SK-N-SH treated with all-trans-retinoic acid at 6 μM for 48 hours (cell line): ENCODE results near the gene STXBP1.
A peak's percentile ranks its signal among the peaks of the same experiment; 100 is the strongest.

Experiments
- ATAC-seq: fragments of 200-7000 bp; cut with Tn5 transposase; 3 replicates; pipeline ENCODE4 v1.9.1; 2020; ENCODE audit warnings: mild to moderate bottlenecking, moderate library complexity
- ARNTL ChIP-seq: fragments of 450-650 bp; formaldehyde crosslinking; IDR thresholded peaks from 2 replicates; pipeline ENCODE4 v1.5.0; 2020; ENCODE audit warnings: low read depth, mild to moderate bottlenecking, moderate library complexity, borderline replicate concordance
- BACH2 ChIP-seq: fragments of 250-450 bp; sonication (Bioruptor Pico); IDR thresholded peaks from 2 replicates; pipeline ENCODE4 v1.9.0; 2021; ENCODE audit warnings: mild to moderate bottlenecking, borderline replicate concordance
- ESRRG ChIP-seq: fragments of 250-450 bp; sonication (Bioruptor Pico); IDR thresholded peaks from 2 replicates; pipeline ENCODE4 v1.6.1; 2021; ENCODE audit warnings: mild to moderate bottlenecking
- GLIS3 ChIP-seq: fragments of 250-450 bp; sonication (Bioruptor Pico); IDR thresholded peaks from 2 replicates; pipeline ENCODE4 v1.5.0; 2020; ENCODE audit warnings: mild to moderate bottlenecking, moderate library complexity
- ISL1 ChIP-seq: fragments of 250-450 bp; sonication (Bioruptor Pico); IDR thresholded peaks from 2 replicates; pipeline ENCODE4 v2.1.2; 2022; ENCODE audit warnings: mild to moderate bottlenecking, moderate library complexity
- OSR1 ChIP-seq: fragments of 250-450 bp; sonication (Bioruptor Pico); IDR thresholded peaks from 2 replicates; pipeline ENCODE4 v1.8.0; 2022; ENCODE audit warnings: moderate library complexity, mild to moderate bottlenecking, inconsistent platforms
- PPARA ChIP-seq: fragments of 250-450 bp; sonication (Bioruptor Pico); IDR thresholded peaks from 2 replicates; pipeline ENCODE4 v1.5.0; 2020; ENCODE audit warnings: mild to moderate bottlenecking, borderline replicate concordance
- RARB ChIP-seq: fragments of 250-450 bp; sonication (Bioruptor Pico); IDR thresholded peaks from 2 replicates; pipeline ENCODE4 v1.8.0; 2021; ENCODE audit warnings: mild to moderate bottlenecking, moderate library complexity
- SNAI2 ChIP-seq: fragments of 250-450 bp; sonication (Bioruptor Pico); IDR thresholded peaks from 2 replicates; pipeline ENCODE4 v1.5.0; 2020; ENCODE audit warnings: mild to moderate bottlenecking, moderate library complexity
- TCF4 ChIP-seq: fragments of 250-450 bp; sonication (Bioruptor Pico); IDR thresholded peaks from 2 replicates; pipeline ENCODE4 v1.8.0; 2021; ENCODE audit warnings: mild to moderate bottlenecking, moderate library complexity, borderline replicate concordance
- TOX ChIP-seq: fragments of 250-450 bp; sonication (Bioruptor Pico); IDR thresholded peaks from 2 replicates; pipeline ENCODE4 v1.8.0; 2021; ENCODE audit warnings: mild to moderate bottlenecking, moderate library complexity, borderline replicate concordance
- ZC3H10 ChIP-seq: fragments of 250-450 bp; sonication (Bioruptor Pico); IDR thresholded peaks from 2 replicates; pipeline ENCODE4 v1.5.1; 2021; ENCODE audit warnings: mild to moderate bottlenecking, moderate library complexity
- ZFP3 ChIP-seq: fragments of 250-450 bp; sonication (Bioruptor Pico); IDR thresholded peaks from 2 replicates; pipeline ENCODE4 v1.5.0; 2020; ENCODE audit warnings: mild to moderate bottlenecking, moderate library complexity
- ZFP30 ChIP-seq: fragments of 450-650 bp; formaldehyde crosslinking; IDR thresholded peaks from 2 replicates; pipeline ENCODE4 v1.5.0; 2022; ENCODE audit warnings: mild to moderate bottlenecking, moderate library complexity
- ZNF565 ChIP-seq: fragments of 450-650 bp; formaldehyde crosslinking; conservative IDR thresholded peaks from 2 replicates; pipeline ENCODE4 v1.5.0; 2020; ENCODE audit warnings: low read depth, mild to moderate bottlenecking, moderate library complexity
- ZNF8 ChIP-seq: fragments of 450-650 bp; formaldehyde crosslinking; IDR thresholded peaks from 2 replicates; pipeline ENCODE4 v1.5.0; 2020; ENCODE audit warnings: mild to moderate bottlenecking, moderate library complexity
- TF ChIP-seq, protein P1 (sequence below): fragments of 250-450 bp; sonication (Bioruptor Pico); IDR thresholded peaks from 2 replicates; pipeline ENCODE4 v1.5.1; 2021; ENCODE audit warnings: mild to moderate bottlenecking, moderate library complexity
- TF ChIP-seq, protein P2 (sequence below): fragments of 250-450 bp; sonication (Bioruptor Pico); IDR thresholded peaks from 2 replicates; pipeline ENCODE4 v1.8.0; 2021; ENCODE audit warnings: low read depth, mild to moderate bottlenecking, moderate library complexity, borderline replicate concordance
- TF ChIP-seq, protein P3 (sequence below): fragments of 250-450 bp; sonication (Bioruptor Pico); IDR thresholded peaks from 2 replicates; pipeline ENCODE4 v1.5.1; 2020; ENCODE audit warnings: low read depth, mild to moderate bottlenecking, moderate library complexity

STXBP1 gene

DNA sequence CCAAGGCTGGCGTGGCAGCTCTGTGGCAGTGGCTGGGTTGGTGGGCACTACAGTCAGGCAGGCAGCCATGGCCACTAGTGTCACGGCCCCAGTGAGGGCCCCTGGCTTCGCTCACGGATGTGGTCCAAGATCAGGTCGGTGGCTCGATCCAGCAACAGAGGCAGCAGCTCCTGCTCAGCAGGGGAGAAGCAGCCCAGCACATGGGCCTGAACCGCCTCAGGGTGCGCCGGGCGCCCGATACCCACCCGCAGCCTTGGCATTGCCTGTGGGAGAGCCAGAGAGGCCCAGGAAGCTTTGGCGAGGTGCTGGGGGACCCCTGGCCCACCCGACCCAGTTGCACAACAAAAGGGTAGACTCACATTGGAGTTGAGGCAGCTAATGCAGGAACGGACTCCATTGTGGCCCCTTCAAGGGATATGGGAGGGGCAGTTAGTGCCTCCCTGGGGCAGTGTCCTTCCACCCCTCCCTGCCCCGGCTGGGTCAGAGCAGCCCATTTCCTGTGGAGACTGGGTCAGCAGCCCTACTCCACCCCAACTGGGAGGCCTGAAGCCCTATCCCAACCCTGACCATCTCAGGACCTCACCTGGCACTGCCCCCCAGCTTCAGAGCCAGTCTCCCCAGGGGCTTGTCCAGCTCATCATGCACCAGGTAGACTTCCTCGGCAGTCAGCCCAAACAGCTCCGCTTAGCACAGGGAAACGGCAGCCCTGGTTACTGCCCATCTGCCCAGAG is 102.1 kb downstream of the STXBP1 start:
- no peak for TF ChIP-seq ESRRG (CRISPR knock-in tag)
- no peak for TF ChIP-seq ZFP3 (CRISPR knock-in tag)
- TF ChIP-seq, protein P1, sequence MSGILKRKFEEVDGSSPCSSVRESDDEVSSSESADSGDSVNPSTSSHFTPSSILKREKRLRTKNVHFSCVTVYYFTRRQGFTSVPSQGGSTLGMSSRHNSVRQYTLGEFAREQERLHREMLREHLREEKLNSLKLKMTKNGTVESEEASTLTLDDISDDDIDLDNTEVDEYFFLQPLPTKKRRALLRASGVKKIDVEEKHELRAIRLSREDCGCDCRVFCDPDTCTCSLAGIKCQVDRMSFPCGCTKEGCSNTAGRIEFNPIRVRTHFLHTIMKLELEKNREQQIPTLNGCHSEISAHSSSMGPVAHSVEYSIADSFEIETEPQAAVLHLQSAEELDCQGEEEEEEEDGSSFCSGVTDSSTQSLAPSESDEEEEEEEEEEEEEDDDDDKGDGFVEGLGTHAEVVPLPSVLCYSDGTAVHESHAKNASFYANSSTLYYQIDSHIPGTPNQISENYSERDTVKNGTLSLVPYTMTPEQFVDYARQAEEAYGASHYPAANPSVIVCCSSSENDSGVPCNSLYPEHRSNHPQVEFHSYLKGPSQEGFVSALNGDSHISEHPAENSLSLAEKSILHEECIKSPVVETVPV (CRISPR knock-in tag): no peak
- TF ChIP-seq TOX: no peak
- 0 out of 3 replicates have a peak, but pooled peaks have one; percentile 4 for ATAC-seq

DNA sequence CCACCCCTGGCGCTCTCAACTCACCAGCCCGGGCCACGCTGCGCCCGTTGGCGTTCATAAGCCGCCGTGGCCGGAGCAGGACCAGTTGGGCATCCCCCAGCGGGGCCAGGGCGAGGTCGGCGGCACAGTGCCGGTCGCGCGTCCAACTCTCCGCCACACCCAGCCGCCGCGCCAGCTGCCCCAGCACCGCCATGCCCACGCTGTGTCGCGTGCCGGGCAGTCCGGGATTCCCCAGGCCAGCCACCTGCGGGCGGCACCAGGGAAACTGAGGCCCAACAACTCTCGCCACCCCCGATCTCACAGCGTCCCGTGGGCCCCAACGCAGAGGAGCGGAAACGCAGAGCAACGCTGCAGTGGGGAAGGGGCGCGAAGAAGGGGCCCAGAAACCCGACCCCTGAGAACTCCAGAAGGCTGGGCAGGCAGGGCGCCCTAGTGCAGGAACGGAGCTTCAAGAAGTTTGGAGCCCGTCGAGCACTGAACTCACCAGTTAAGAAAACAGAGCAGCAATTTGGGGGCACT is 102.9 kb downstream of the STXBP1 start:
- no peak for TF ChIP-seq OSR1 (CRISPR knock-in tag)
- TF ChIP-seq ZNF565: no peak
- no peak for TF ChIP-seq ARNTL
- TF ChIP-seq, protein P2, sequence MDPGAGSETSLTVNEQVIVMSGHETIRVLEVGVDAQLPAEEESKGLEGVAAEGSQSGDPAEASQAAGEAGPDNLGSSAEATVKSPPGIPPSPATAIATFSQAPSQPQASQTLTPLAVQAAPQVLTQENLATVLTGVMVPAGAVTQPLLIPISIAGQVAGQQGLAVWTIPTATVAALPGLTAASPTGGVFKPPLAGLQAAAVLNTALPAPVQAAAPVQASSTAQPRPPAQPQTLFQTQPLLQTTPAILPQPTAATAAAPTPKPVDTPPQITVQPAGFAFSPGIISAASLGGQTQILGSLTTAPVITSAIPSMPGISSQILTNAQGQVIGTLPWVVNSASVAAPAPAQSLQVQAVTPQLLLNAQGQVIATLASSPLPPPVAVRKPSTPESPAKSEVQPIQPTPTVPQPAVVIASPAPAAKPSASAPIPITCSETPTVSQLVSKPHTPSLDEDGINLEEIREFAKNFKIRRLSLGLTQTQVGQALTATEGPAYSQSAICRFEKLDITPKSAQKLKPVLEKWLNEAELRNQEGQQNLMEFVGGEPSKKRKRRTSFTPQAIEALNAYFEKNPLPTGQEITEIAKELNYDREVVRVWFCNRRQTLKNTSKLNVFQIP (CRISPR knock-in tag): no peak
- TF ChIP-seq ZNF8 (CRISPR knock-in tag): no peak
- ATAC-seq: peak; percentile 45

DNA sequence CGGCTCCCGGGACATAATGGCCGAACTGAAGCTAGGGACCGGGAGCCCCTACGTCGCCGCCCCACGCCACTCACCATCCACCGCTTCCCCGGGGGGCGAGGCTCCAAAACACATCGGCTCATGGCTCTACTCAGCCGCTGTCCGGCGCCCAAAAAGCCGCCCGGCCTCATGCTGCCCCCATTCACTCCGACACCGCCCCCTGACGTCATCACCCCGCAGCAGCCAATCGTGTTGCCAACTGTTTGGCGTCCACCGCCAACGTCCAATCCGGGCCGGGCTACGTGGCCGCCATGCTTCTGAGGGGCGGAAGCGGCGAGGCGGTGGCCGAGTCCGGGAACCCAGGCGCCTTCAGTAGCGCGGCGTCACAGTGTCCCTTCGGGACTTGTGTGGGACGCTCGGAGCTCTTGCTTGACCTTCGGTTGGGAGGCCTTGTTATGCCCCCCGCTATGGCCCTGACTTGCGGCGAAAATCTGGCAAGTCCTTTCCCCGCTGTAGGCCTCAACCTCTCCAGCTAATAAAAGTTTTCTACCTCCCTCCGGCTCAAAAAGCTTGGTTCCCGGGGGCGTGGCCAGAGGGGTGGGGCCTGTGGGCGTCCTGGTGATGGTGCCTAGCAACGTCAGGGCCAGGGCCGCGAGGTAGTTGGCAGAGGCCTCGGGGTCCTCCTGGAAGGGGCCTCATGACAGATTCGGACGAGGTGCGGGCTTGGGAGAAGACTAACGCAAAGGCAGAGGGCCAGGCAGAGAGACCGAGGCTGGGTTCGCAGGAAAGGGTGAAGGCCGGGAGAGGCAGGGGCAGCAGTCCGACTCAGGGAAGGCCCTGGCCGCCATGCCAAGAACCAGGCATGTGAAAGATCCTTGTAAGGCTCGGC is 103.6 kb downstream of the STXBP1 start, which contains the start of the genes PTRH1 and TTC16:
Gene PTRH1, minus strand, starts transcription at position 194 of the 868 bp plus-strand sequence. Its CDS starts 24 bp downstream, at position 170.
Gene TTC16, plus strand, starts transcription at position 610 of the 868 bp plus-strand sequence. Its CDS starts 67 bp downstream, at position 677.
- ATAC-seq: peak; percentile 96
- TF ChIP-seq ZFP30 (CRISPR knock-in tag) (no peak), TOX (no peak), ESRRG (CRISPR knock-in tag) (no peak), ZNF565 (no peak), GLIS3 (no peak), PPARA (CRISPR knock-in tag) (no peak), ZC3H10 (CRISPR knock-in tag) (no peak), ISL1 (CRISPR knock-in tag) (no peak), SNAI2 (CRISPR knock-in tag) (no peak), OSR1 (CRISPR knock-in tag) (no peak), ZFP3 (CRISPR knock-in tag) (no peak), RARB (no peak), ARNTL (no peak), TCF4 (CRISPR knock-in tag) (no peak), BACH2 (CRISPR knock-in tag) (no peak), ZNF8 (CRISPR knock-in tag) (no peak)
- TF ChIP-seq, protein P2 (CRISPR knock-in tag): no peak
- TF ChIP-seq, protein P1 (CRISPR knock-in tag): no peak
- TF ChIP-seq, protein P3, sequence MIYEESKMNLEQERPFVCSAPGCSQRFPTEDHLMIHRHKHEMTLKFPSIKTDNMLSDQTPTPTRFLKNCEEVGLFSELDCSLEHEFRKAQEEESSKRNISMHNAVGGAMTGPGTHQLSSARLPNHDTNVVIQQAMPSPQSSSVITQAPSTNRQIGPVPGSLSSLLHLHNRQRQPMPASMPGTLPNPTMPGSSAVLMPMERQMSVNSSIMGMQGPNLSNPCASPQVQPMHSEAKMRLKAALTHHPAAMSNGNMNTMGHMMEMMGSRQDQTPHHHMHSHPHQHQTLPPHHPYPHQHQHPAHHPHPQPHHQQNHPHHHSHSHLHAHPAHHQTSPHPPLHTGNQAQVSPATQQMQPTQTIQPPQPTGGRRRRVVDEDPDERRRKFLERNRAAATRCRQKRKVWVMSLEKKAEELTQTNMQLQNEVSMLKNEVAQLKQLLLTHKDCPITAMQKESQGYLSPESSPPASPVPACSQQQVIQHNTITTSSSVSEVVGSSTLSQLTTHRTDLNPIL (CRISPR knock-in tag): no peak
